ENCODE measurements around the gene C14orf132.

- TF ChIP-seq CTCF (IDR thresholded peaks at IDR 0.05): no peak
- TF ChIP-seq POLR2A (IDR thresholded peaks at IDR 0.05): no peak
Measured at GRCh38 chr14:96094656-96095055, 55.5 kb downstream of the C14orf132 start.

Data from esophagus squamous epithelium (tissue), 4 donors.